ENCODE data around the gene COL23A1.

Gene COL23A1

GRCh38 chr5:178551468-178551867 lies 38.7 kb downstream of the COL23A1 start:
- no peak for DNase-seq

GRCh38 chr5:178551059-178551458 lies 39.1 kb downstream of the COL23A1 start:
- DNase-seq, result no peak

GRCh38 chr5:178548746-178549145 lies 41.4 kb downstream of the COL23A1 start:
- no peak for DNase-seq

- no peak for DNase-seq
These were observed 42.3 kb downstream of the COL23A1 start for GRCh38 chr5:178547753-178548415.

- no peak for DNase-seq
These were observed 43.0 kb downstream of the COL23A1 start for GRCh38 chr5:178547052-178547666.

GRCh38 chr5:178546675-178547033 lies 43.5 kb downstream of the COL23A1 start:
- DNase-seq, result no peak

- no peak for DNase-seq
These were observed 44.1 kb downstream of the COL23A1 start for GRCh38 chr5:178545941-178546674.

- DNase-seq, result no peak
These were observed 45.0 kb downstream of the COL23A1 start for GRCh38 chr5:178545176-178545575.

GRCh38 chr5:178544166-178544834 lies 45.9 kb downstream of the COL23A1 start:
- DNase-seq, result no peak

- DNase-seq, result no peak
These were observed 47.7 kb downstream of the COL23A1 start for GRCh38 chr5:178542455-178542854.

GRCh38 chr5:178540526-178540925 lies 49.7 kb downstream of the COL23A1 start:
- DNase-seq, result no peak

- no peak for DNase-seq
These were observed 51.4 kb downstream of the COL23A1 start for GRCh38 chr5:178538741-178539229.

GRCh38 chr5:178537467-178538371 lies 52.5 kb downstream of the COL23A1 start:
- no peak for DNase-seq

GRCh38 chr5:178536541-178537466 lies 53.4 kb downstream of the COL23A1 start:
- DNase-seq, result no peak

GRCh38 chr5:178535299-178536175 lies 54.7 kb downstream of the COL23A1 start:
- no peak for DNase-seq

- no peak for DNase-seq
These were observed 57.1 kb downstream of the COL23A1 start for GRCh38 chr5:178533136-178533535.

- no peak for DNase-seq
These were observed 57.5 kb downstream of the COL23A1 start for GRCh38 chr5:178532666-178533065.

- DNase-seq, result no peak
These were observed 58.0 kb downstream of the COL23A1 start for GRCh38 chr5:178532236-178532635.

GRCh38 chr5:178531786-178532185 lies 58.4 kb downstream of the COL23A1 start:
- no peak for DNase-seq

GRCh38 chr5:178530526-178530925 lies 59.7 kb downstream of the COL23A1 start:
- no peak for DNase-seq
